ENCODE data around the gene TRIM29. TPM values are rescaled to one million over a fixed set of nuclear protein-coding genes. Genes with fewer than 3 reads are reported as not detected.

TRIM29 gene
- total RNA-seq, 4 donors from 2014 or later: 7.8 to 33.3 (median 9.1) TPM

GRCh38 chr11:120104041-120104565 lies 33.8 kb downstream of the TRIM29 start:
- Histone ChIP-seq H3K4me1 (no peaks in the 10 kb centered on the region), H3K36me3 (no peaks in the 10 kb centered on the region), H3K4me3 (no peak overlapping the region), H3K9me3 (no peaks in the 10 kb centered on the region), H3K27me3 (no peaks in the 10 kb centered on the region), H3K27ac (no peak overlapping the region)
- no peak for TF ChIP-seq CTCF (IDR thresholded peaks at IDR 0.05)
- TF ChIP-seq POLR2A (IDR thresholded peaks at IDR 0.05): no peak
- no peak for DNase-seq

- no peak for DNase-seq
- H3K27me3 ChIP-seq: no peaks in the 10 kb centered on the region
Observed at GRCh38 chr11:120102864-120103122, 35.1 kb downstream of the TRIM29 start.

GRCh38 chr11:120102050-120102863 lies 35.7 kb downstream of the TRIM29 start:
- H3K27me3 ChIP-seq: no peaks in the 10 kb centered on the region
- no peaks in the 10 kb centered on the region for H3K4me1 ChIP-seq
- no peak overlapping the region for H3K4me3 ChIP-seq
- no peaks in the 10 kb centered on the region for H3K9me3 ChIP-seq
- H3K36me3 ChIP-seq: no peaks in the 10 kb centered on the region
- TF ChIP-seq CTCF (IDR thresholded peaks at IDR 0.05) (no peak), POLR2A (IDR thresholded peaks at IDR 0.05) (no peak)
- no peak for DNase-seq
- no peak overlapping the region for H3K27ac ChIP-seq

More at GRCh38 chr11:120102864-120103122, 35.1 kb downstream of the TRIM29 start:
- Histone ChIP-seq H3K36me3 (no peaks in the 10 kb centered on the region), H3K4me1 (no peaks in the 10 kb centered on the region), H3K4me3 (no peak overlapping the region), H3K9me3 (no peaks in the 10 kb centered on the region), H3K27ac (no peak overlapping the region)
- TF ChIP-seq CTCF (IDR thresholded peaks at IDR 0.05) (no peak), POLR2A (IDR thresholded peaks at IDR 0.05) (no peak)

GRCh38 chr11:120098503-120099020 lies 39.4 kb downstream of the TRIM29 start:
- Histone ChIP-seq H3K27ac (no peak overlapping the region), H3K27me3 (no peaks in the 10 kb centered on the region), H3K9me3 (no peaks in the 10 kb centered on the region), H3K4me1 (no peaks in the 10 kb centered on the region), H3K36me3 (no peaks in the 10 kb centered on the region), H3K4me3 (no peak overlapping the region)
- TF ChIP-seq POLR2A (IDR thresholded peaks at IDR 0.05) (no peak), CTCF (IDR thresholded peaks at IDR 0.05) (no peak)
- peak in 1 of 3 donors; percentile 37 for DNase-seq

GRCh38 chr11:120097721-120098385 lies 40.1 kb downstream of the TRIM29 start:
- H3K27ac ChIP-seq: no peak overlapping the region
- H3K4me3 ChIP-seq: no peak overlapping the region
- H3K4me1 ChIP-seq: no peaks in the 10 kb centered on the region
- DNase-seq: peak in 1 of 3 donors; percentile 35
- TF ChIP-seq POLR2A (IDR thresholded peaks at IDR 0.05) (no peak), CTCF (IDR thresholded peaks at IDR 0.05) (no peak)
- H3K36me3 ChIP-seq: no peaks in the 10 kb centered on the region
- no peaks in the 10 kb centered on the region for H3K27me3 ChIP-seq
- H3K9me3 ChIP-seq: no peaks in the 10 kb centered on the region
